GM12878 (cell line): ENCODE measurements around the gene FOXP1. TPM values are rescaled to one million over a fixed set of nuclear protein-coding genes. Genes with fewer than 3 reads are reported as not detected.

ENCODE experiments used
- ATAC-seq: fragments of 200-7000 bp; cut with Tn5 transposase; 3 replicates; pipeline ENCODE4 v1.9.1; 2020; ENCODE audit warnings: mild to moderate bottlenecking, moderate library complexity
- BruUV-seq: library from RNA; stranded (reverse); fragments of 400-500 nt; replicated peaks from 2 replicates; lab custom pipeline; 2021; lab: Mats Ljungman, UMichigan
- CTCF ChIA-PET: fragments of 300-600 bp; sonication (Branson Sonifier 250); formaldehyde crosslinking; extraction: SDS; loops from one replicate; lab custom pipeline; 2021; ENCODE audit warnings: inconsistent platforms; lab: Yijun Ruan, JAX
- POLR2A ChIA-PET: fragments of 350-600 bp; formaldehyde crosslinking; extraction: SDS; loops from one replicate; lab custom pipeline; 2021; ENCODE audit warnings: inconsistent platforms; lab: Charles Lee
- RAD21 ChIA-PET: fragments of 300-600 bp; sonication (Branson Sonifier 250); formaldehyde crosslinking; loops from one replicate; lab custom pipeline; 2023; ENCODE audit warnings: antibody characterized with exemption; ENCODE audit not compliant: unreplicated experiment; lab: Charles Lee
- SMC1A ChIA-PET: fragments of 300-600 bp; sonication (Branson Sonifier 250); formaldehyde crosslinking; loops from one replicate; lab custom pipeline; 2023; ENCODE audit not compliant: unreplicated experiment, uncharacterized antibody; lab: Charles Lee
- DNase-seq: peaks from one replicate; pipeline ENCODE4 v3.0.0-alpha.2; 2011; ENCODE audit warnings: low read depth, low spot score
- FAIRE-seq: peaks from 3 replicates; lab custom pipeline; 2011; peaks lifted over from hg19 to GRCh38; lab: Jason Lieb, UNC
- H2AFZ ChIP-seq: 2 replicates; pipeline ENCODE4 v1.6.0; 2011; ENCODE audit warnings: low read depth, low read length, control low read depth; ENCODE audit not compliant: control insufficient read depth
- H3K27ac ChIP-seq: 2 replicates; pipeline ENCODE4 v1.5.1; 2011; ENCODE audit warnings: control low read depth; ENCODE audit not compliant: control insufficient read depth, insufficient read depth
- H3K27me3 ChIP-seq, 2 experiments: replicated peaks in 1 of 2; 2 replicates each; pipeline versions ENCODE4 v1.6.0 to v1.6.1; 2011; ENCODE audit warnings: low read length in 1 of 2; ENCODE audit not compliant: control insufficient read depth in 2 of 2, insufficient read depth in 2 of 2
- H3K36me3 ChIP-seq, 2 experiments: 2 replicates each; pipeline ENCODE4 v1.5.1; 2011; ENCODE audit warnings: low read length in 1 of 2; ENCODE audit not compliant: control insufficient read depth in 2 of 2, insufficient read depth in 2 of 2
- H3K4me1 ChIP-seq: 2 replicates; pipeline ENCODE4 v1.6.1; 2011; ENCODE audit warnings: mild to moderate bottlenecking, low read length, moderate library complexity, mixed read lengths; ENCODE audit not compliant: control insufficient read depth, insufficient read depth
- H3K4me2 ChIP-seq: 2 replicates; pipeline ENCODE4 v1.6.0; 2011; ENCODE audit warnings: control low read depth; ENCODE audit not compliant: control insufficient read depth, insufficient read depth
- H3K4me3 ChIP-seq: fragments of 200-600 bp; sonication (generic); 2 replicates; pipeline ENCODE4 v1.5.1; 2016
- H3K79me2 ChIP-seq: 2 replicates; pipeline ENCODE4 v1.6.0; 2011; ENCODE audit warnings: low read length; ENCODE audit not compliant: control insufficient read depth, insufficient read depth
- H3K9ac ChIP-seq: 2 replicates; pipeline ENCODE4 v1.8.0; 2011; ENCODE audit warnings: low read length, control low read depth, mixed read lengths; ENCODE audit not compliant: control insufficient read depth, insufficient read depth
- H3K9me3 ChIP-seq: replicated peaks from 3 replicates; pipeline ENCODE4 v1.5.1; 2011; ENCODE audit warnings: mild to moderate bottlenecking, low read length; ENCODE audit not compliant: control insufficient read depth, insufficient read depth
- H4K20me1 ChIP-seq: 2 replicates; pipeline ENCODE4 v1.6.0; 2011; ENCODE audit not compliant: control insufficient read depth, insufficient read depth
- BMI1 ChIP-seq: fragments of 450-650 bp; IDR thresholded peaks from 2 replicates; pipeline ENCODE4 v1.6.1; 2016; ENCODE audit warnings: mild to moderate bottlenecking, moderate library complexity, borderline replicate concordance
- CBFB ChIP-seq: IDR thresholded peaks from 2 replicates; pipeline ENCODE4 v1.6.1; 2016; ENCODE audit warnings: antibody characterized with exemption, low read depth
- CHD2 ChIP-seq: IDR thresholded peaks from 2 replicates; pipeline ENCODE4 v1.6.1; 2011; ENCODE audit warnings: low read depth, low read length, improper control_type of control experiment, borderline replicate concordance
- SPI1 ChIP-seq: IDR thresholded peaks from 2 replicates; pipeline ENCODE4 v1.6.1; 2011; ENCODE audit warnings: low read depth, mild to moderate bottlenecking, low read length, moderate library complexity, borderline replicate concordance; ENCODE audit not compliant: insufficient read depth
- WGBS: methylation state at CpG from one replicate; pipeline ENCODE4 v1.1.6; 2016; ENCODE audit warnings: low lambda C conversion rate; ENCODE audit not compliant: insufficient replicate concordance, insufficient coverage; ENCODE audit errors: missing lambda C conversion rate; 5-methylcytosine and 5-hydroxymethylcytosine counted together
- in situ Hi-C: fragments of 300-500 bp; cut with MboI; formaldehyde crosslinking; loops from 9 replicates; pipeline ENCODE4 v1.14.3; 2018; ENCODE audit warnings: mixed read lengths
- intact Hi-C: fragments of 100-400 bp; cut with micrococcal nuclease; formaldehyde crosslinking; loops from one replicate; pipeline ENCODE4 v1.14.2; 2022; ENCODE audit not compliant: unreplicated experiment
- polyA plus RNA-seq, 11 experiments: library from polyadenylated mRNA; depleted of rRNA in 4 of 11; unstranded in 6 of 11; stranded (reverse) in 5 of 11; fragments of >200 nt; fragmentation: Nextera tagmentation in 4 of 11; fragmentation: Illumina TruSeq in 1 of 11; extraction: Ambion mirVana in 4 of 11; extraction: Trizol in 1 of 11; gene quantifications; 1 replicate in 1 of 11; 2 replicates in 10 of 11; pipeline versions ENCODE4 v1.2.1 to v1.2.3, GENCODE V29; 2011 to 2016; ENCODE audit warnings: inconsistent platforms in 2 of 11, missing spikeins in 2 of 11, low read depth in 1 of 11
- total RNA-seq, 4 experiments: library from RNA; depleted of rRNA in 3 of 4; stranded (reverse); fragments of >200 nt in 3 of 4; fragmentation: Illumina TruSeq in 1 of 4; extraction: Trizol in 1 of 4; gene quantifications; 2 replicates each; pipeline versions ENCODE4 v1.2.1 to v1.2.3, GENCODE V29; 2013 to 2021
- TF ChIP-seq, protein P1 (sequence below): IDR thresholded peaks from 2 replicates; pipeline ENCODE4 v1.6.1; 2012; ENCODE audit warnings: mild to moderate bottlenecking, low read depth, low read length

FOXP1 gene
- total and polyA plus RNA-seq, 10 of the 15 experiments (the other 5 are each of a cell fraction or from before 2014, with no cell fraction given), result 0.05 to 1.6 (median 0.20) TPM; not detected in 1

- BruUV-seq, result no TSS peak
- in situ Hi-C loops, result no loop called here
- intact Hi-C loops, result no loop called here
- Histone ChIP-seq H3K36me3 (no peaks in the 10 kb centered on the region), H3K27ac (no peak overlapping the region), H3K4me3 (no peak overlapping the region), H3K79me2 (no peaks in the 10 kb centered on the region), H3K9me3 (no peaks in the 10 kb centered on the region; the same call in 2 of the 3 replicates), H3K4me2 (no peak overlapping the region), H2AFZ (no peak overlapping the region), H4K20me1 (no peaks in the 10 kb centered on the region), H3K27me3 (peaks cover 3 to 5% of the 10 kb centered on the region in 2 experiments; a peak in 3 of 4 replicates), H3K4me1 (no peaks in the 10 kb centered on the region), H3K9ac (no peak overlapping the region)
- no peak for TF ChIP-seq BMI1
- no peak for TF ChIP-seq SPI1
- TF ChIP-seq CBFB, result no peak
- no peak for TF ChIP-seq CHD2
- TF ChIP-seq, protein P1, sequence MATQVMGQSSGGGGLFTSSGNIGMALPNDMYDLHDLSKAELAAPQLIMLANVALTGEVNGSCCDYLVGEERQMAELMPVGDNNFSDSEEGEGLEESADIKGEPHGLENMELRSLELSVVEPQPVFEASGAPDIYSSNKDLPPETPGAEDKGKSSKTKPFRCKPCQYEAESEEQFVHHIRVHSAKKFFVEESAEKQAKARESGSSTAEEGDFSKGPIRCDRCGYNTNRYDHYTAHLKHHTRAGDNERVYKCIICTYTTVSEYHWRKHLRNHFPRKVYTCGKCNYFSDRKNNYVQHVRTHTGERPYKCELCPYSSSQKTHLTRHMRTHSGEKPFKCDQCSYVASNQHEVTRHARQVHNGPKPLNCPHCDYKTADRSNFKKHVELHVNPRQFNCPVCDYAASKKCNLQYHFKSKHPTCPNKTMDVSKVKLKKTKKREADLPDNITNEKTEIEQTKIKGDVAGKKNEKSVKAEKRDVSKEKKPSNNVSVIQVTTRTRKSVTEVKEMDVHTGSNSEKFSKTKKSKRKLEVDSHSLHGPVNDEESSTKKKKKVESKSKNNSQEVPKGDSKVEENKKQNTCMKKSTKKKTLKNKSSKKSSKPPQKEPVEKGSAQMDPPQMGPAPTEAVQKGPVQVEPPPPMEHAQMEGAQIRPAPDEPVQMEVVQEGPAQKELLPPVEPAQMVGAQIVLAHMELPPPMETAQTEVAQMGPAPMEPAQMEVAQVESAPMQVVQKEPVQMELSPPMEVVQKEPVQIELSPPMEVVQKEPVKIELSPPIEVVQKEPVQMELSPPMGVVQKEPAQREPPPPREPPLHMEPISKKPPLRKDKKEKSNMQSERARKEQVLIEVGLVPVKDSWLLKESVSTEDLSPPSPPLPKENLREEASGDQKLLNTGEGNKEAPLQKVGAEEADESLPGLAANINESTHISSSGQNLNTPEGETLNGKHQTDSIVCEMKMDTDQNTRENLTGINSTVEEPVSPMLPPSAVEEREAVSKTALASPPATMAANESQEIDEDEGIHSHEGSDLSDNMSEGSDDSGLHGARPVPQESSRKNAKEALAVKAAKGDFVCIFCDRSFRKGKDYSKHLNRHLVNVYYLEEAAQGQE, result no peak
- no peak for FAIRE-seq
- RAD21 ChIA-PET, result no interaction called here
- no peak for DNase-seq
- SMC1A ChIA-PET, result no interaction called here
- CTCF ChIA-PET, result no interaction called here
- no peak for ATAC-seq
- WGBS, result 0% methylated on average over 1 of the region's 1 CpG
- POLR2A ChIA-PET, result no interaction called here
Observed at GRCh38 chr3:71124048-71124447, 459.5 kb downstream of the FOXP1 start.
